Activated CD8-positive, alpha-beta memory T cell treated with anti-CD3 and anti-CD28 coated beads, Interleukin-2, amount 50 U/mL, for 24 hours (primary cell): ENCODE data around the gene SIGLECL1.

Experiments used
- DNase-seq: peaks from one replicate; pipeline ENCODE4 v3.0.0-alpha.2; 2020; ENCODE audit errors: extremely low read depth

SIGLECL1 gene

DNA sequence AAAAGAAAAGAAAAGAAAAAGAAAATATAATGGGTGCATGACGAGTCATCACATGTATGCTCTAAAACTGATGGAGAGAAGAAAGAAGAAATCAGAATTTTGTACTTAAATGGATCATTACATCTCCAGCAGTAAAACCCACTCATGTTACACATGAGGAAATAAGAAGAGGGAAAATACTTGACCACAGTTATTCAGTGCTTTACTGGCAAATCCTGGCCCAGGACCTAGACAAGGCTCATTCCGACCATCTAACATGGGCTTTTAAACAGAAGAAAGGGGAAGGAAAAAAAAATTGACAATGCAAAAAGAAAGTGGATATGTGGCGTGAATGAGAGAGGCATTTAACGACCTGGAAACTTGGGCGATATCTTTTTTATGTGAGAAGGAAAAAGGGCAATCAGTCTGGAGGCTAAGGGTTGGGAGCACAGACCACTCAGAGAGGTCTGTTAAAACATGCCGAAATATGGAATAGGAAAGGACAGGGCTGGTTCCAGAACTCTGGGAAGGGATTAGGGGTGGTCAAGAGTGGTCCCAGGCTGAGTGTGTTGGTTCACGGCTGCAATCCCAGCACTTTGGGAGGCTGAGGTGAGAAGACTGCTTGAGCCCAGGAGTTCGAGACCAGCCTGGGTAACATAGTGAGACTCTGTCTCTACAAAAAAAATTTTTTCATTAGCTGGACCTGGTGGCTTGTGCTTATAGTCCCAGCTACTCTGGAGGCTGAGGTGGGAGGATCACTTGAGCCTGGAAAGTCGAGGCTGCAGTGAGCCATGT is 1.6 kb downstream of the SIGLECL1 start:
- DNase-seq = no peak

GRCh38 chr19:51253088-51253806 is 2.4 kb downstream of the SIGLECL1 start:
- DNase-seq = no peak

GRCh38 chr19:51256155-51256625 is 5.3 kb downstream of the SIGLECL1 start:
- no peak for DNase-seq

- DNase-seq = no peak
Observed at GRCh38 chr19:51257471-51257870, 6.6 kb downstream of the SIGLECL1 start.

DNA sequence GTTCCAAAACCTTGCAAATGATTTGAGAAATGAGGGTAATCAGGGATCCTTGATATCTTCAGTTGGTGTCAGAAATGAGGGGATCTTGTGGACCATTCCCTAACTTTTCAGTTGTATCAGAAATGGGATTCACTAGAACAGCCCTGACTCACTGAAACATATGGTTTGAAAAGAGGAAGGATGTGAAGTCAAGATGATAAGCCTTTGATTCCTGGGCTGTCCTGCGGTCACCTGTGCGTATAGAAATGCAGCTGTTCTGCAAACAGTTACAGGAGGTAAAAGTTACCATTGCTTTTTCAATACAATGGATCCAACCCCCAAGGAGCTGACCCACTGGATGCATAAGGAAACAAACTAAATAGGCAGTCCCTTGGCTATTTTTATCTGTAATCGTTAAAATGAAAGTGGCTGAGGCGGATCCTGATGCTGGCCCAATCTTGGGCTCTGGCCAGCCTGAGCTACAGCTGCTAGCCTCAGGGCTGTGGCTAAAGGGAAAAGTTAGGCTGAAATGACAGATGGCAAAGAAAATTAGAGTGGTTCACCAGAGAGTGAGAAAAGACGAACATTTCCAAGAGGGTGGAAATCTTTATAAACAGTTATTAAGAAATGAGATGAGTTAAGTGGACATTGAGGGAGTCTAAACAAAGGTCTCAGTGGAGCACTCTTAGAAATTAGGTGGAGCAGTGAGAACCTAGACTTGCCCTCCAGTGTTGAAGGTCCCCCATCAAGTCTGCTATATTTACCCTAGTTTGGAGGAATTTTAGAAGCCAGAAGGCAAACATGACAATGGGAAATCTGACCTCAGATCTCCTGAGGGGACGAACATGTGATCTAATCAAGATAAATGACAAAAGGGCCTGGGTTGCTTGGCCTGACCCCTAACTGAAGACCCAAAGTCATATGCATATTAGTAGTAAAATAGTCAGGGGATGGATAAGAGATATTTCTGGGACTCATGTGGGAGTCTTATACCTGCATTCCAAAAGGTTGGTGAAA is 7.6 kb downstream of the SIGLECL1 start:
- DNase-seq = no peak

- peak; percentile 15 for DNase-seq
Observed at GRCh38 chr19:51259348-51260245, 8.7 kb downstream of the SIGLECL1 start.

DNA sequence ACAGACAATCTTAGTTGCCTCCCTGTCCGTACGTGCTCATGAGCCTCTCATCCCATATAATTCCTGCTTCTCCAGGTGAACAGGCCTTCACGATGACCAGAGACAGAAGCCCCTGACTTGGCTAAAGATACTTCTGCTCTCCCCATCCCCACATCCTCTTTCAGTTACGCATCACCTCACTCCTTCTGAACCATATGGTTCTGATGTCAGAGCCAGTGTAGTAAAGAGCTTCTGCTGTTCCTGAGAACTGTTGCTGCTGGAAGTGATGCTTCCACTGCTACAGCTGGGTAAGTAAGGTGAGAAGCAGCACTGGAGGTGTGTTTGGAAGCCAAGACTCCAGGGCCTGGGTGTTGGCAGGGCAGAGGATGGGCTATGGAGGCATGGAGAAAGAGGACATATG is 12.9 kb downstream of the SIGLECL1 start:
- DNase-seq = no peak

GRCh38 chr19:51271067-51271466 is 20.2 kb downstream of the SIGLECL1 start:
- no peak for DNase-seq

GRCh38 chr19:51272183-51272810 is 21.4 kb downstream of the SIGLECL1 start:
- no peak for DNase-seq

- no peak for DNase-seq
Observed at GRCh38 chr19:51274049-51274770, 23.3 kb downstream of the SIGLECL1 start.

DNA sequence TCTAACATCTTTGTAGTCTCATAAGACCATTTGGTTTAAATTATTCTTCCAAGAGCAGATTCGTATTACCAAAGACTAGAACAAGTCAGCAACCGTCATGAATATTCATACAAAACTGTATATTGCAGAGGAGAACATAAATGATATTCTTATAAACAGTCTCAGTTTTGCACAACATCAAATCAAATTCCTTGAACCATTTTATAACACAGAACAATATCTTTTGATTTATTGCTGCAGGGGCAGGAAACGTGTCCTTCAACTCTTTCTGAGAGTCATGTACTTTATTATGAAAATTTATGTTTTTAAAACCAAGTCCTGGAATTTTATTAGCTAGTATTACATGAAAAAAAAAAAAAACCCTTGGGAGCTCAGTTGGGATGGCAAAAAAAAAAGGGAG is 26.2 kb downstream of the SIGLECL1 start:
- no peak for DNase-seq

DNA sequence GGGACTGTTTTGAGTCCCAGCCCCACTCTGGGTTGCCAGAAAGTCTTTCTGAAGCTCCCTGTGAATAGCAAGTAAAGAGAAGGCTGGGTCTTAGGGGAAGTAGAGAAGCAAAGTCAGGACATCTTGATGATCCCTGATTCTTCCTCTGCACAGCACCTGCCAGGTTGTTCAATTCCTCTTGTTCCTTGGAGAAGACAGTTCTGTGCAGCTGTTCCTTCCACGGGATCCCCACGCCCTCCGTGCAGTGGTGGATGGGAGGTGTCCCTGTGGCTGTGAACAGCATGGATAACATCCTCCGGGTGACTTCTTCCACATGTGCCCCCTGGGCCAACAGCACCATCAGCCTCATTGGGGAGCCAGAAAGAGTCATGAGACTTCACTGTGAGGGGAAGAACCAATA is 31.5 kb downstream of the SIGLECL1 start:
- no peak for DNase-seq

DNA sequence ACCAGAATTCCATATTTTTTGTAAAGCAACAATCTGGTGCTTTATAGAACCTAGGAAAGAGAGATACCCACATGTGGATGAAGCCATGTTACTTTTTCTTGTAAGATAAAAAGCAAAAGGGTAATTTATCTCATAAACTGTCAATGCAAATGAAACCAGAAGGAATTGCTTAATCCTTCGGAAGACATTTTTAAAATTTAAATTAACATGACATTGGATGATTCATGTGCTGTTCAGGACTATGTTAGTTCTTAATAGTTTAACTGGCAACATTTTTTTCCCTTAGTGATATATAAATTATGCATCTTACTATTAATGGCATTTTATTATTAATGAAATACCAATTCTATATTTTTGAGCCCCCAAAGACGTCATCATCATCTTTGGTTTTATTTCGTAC is 34.8 kb downstream of the SIGLECL1 start:
- no peak for DNase-seq

DNA sequence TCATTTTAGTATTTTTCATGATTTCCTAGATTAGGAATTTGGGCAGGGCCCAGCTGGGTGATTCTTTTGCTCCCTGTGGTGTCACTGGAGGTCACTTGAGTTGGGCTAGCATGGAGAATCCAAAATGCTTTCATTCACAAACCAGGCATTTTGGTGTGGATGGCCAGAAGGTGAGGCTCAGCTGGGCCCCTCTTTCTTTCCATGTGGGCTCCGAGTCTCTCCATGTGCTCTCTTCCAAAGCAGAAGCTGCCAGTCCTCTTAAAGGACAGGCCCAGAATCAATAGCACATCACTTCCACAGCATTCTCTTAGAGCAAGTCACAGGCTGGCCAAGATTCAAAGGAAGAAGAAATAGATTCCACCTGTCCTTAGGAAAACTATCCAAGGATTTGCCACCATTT is 38.8 kb downstream of the SIGLECL1 start:
- no peak for DNase-seq

DNA sequence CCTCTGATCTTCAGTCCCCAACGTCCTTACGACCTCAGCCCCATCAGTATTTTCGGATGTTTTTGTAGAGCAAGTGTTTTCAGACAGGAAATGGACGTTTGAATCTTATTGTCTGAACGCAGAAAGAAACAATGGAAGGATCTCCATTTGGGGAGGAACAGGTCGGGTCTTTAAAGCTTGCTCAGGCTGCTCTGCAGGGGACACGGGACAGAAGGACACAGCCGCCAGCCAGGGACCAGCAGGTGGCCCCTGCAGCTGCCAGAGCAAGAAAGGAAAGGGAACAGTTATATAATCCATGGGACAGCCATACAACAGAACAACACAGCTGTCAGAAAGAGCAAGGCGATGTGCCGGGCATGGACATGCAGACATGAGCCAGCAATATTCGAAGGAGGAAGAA is 42.1 kb downstream of the SIGLECL1 start:
- DNase-seq = no peak

GRCh38 chr19:51293571-51294210 is 42.8 kb downstream of the SIGLECL1 start:
- DNase-seq = no peak

- no peak for DNase-seq
Observed at GRCh38 chr19:51294211-51294976, 43.5 kb downstream of the SIGLECL1 start.

GRCh38 chr19:51294977-51295375 is 44.1 kb downstream of the SIGLECL1 start:
- DNase-seq = no peak
